Smooth muscle cell of the brain vasculature (primary cell): Measurements from ENCODE around the gene HSFX1.

ENCODE experiments used
- DNase-seq: peaks from one replicate; pipeline ENCODE4 v3.0.0-alpha.2; 2012; ENCODE audit warnings: low read depth, low spot score

HSFX1 gene

DNA sequence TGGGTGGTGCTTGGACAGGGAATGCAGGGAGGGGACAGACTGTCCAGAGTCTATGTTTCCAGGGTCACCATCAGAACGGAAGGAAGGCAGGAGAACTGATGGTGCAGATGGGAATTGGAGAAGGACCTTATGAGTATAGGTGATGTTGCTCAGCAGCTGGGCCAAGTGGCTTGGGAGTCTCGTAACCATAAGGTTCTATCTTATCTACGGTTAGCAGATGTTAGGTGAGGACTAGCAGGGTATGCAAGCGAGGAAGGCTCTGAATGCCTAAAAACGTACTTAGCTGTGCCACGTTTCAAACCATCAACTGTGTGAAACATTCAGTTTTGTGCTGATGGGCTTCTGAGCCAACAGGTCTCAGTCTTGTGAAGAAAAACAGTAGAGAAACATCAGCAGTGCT is 30.2 kb downstream of the HSFX1 start:
- DNase-seq = no peak

DNA sequence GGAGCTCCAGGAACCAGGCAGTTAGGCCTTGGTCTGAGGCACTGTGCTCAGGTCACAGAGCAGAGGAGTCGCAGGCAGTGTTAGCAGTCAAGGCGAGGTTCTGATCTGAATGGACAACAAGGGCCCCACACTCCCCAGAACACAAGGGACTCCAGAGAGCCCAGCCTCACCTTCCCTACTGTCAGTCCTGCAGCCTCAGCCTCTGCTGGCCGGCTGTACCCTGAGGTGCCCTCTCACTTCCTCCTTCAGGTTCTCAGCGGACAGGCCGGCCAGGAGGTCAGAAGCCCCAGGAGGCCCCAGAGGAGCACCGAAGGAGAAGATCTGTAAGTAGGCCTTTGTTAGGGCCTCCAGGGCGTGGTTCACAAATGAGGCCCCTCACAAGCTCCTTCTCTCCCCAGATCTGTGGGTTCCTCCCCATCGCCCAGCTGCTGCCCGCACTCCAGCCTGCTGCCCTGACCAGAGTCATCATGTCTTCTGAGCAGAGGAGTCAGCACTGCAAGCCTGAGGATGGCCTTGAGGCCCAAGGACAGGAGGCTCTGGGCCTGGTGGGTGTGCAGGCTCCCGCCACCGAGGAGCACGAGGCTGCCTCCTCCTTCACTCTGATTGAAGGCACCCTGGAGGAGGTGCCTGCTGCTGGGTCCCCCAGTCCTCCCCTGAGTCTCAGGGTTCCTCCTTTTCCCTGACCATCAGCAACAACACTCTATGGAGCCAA is 34.0 kb downstream of the HSFX1 start:
- no peak for DNase-seq

DNA sequence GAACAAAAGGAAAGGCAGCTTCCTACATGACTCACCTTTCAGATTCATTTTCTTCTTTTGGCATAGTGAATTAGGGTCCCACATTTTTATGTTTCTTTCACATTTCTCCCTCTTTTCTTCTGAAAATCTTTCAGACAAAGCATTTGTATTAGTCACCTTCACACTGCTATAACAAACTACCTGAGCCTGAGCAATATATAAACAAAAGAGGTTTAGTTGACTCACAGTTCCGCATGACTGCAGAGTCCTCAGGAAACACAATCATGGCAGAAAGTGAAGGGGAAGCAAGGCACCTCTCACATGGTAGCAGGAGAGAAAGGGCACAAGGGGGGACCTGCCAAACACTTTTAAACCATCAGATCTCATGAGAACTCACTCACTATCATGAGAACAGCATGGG is 44.8 kb downstream of the HSFX1 start:
- DNase-seq = no peak

DNA sequence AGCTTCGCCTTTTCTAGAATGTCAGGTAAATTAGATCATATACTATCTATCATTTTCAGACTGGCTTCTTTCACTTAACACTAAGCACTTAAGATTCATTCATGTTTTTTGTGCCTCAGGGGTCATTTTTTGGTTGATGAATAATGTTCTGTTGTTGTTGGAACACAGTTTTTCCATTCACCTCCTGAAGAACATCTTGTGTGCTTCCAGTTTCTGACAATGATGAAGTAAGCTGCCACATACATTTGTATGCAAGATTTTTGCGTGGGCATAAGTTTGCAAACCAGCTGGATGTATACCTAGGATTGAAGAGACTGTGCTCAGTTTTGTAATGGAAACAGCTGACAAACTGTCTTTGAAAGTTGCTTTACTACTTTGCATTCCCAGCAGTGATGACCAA is 45.5 kb downstream of the HSFX1 start:
- DNase-seq = no peak

DNA sequence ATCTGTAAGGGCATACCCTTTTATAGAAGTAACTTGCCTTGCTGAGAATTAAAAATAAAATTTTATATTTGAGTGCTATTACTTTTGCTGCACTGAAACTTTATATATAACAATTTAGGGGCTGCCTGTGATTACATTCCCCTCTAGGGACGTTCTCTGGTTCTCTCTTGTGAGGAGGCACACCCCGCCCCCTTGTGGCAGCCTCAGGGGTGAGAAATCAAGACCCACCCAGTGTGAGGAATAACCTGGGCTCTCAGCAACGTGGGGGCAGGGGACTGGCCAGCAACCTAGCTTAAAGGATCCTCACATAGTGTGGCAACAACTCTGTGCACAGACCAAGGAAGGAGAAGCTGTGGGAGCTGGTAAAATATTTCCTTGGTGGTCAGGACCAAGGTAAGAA is 51.6 kb downstream of the HSFX1 start:
- no peak for DNase-seq
